BLaER1 (cell line): Measurements from ENCODE around the gene CALML6.

Experiments
- H3K27ac ChIP-seq: shearing (Covaris generic); formaldehyde crosslinking; 2 replicates; pipeline ENCODE4 v1.8.1; 2022
- H3K27me3 ChIP-seq: shearing (Covaris generic); formaldehyde crosslinking; 2 replicates; pipeline ENCODE4 v1.8.1; 2022
- H3K36me3 ChIP-seq: shearing (Covaris generic); formaldehyde crosslinking; 2 replicates; pipeline ENCODE4 v1.8.1; 2022
- H3K4me1 ChIP-seq: shearing (Covaris generic); formaldehyde crosslinking; 2 replicates; pipeline ENCODE4 v1.8.1; 2022
- H3K4me2 ChIP-seq: shearing (Covaris generic); formaldehyde crosslinking; 2 replicates; pipeline ENCODE4 v1.8.1; 2022
- H3K4me3 ChIP-seq: shearing (Covaris generic); formaldehyde crosslinking; 2 replicates; pipeline ENCODE4 v1.8.1; 2022
- H3K9ac ChIP-seq: shearing (Covaris generic); formaldehyde crosslinking; 2 replicates; pipeline ENCODE4 v1.8.1; 2022
- H3K9me3 ChIP-seq: shearing (Covaris generic); formaldehyde crosslinking; 2 replicates; pipeline ENCODE4 v1.8.1; 2022
- H4K20me1 ChIP-seq: shearing (Covaris generic); formaldehyde crosslinking; 2 replicates; pipeline ENCODE4 v1.8.1; 2022
- Cebpa-rat ChIP-seq: shearing (Covaris generic); IDR thresholded peaks from 2 replicates; pipeline ENCODE4 v1.8.1; 2022

Gene CALML6

GRCh38 chr1:1950940-1951339 is 35.9 kb downstream of the CALML6 start:
- Histone ChIP-seq H3K4me3 (no peak overlapping the region), H3K36me3 (no peaks in the 10 kb centered on the region), H4K20me1 (no peaks in the 10 kb centered on the region), H3K4me1 (peaks cover 35% of the 10 kb centered on the region), H3K9me3 (peaks cover 25% of the 10 kb centered on the region), H3K4me2 (no peak overlapping the region), H3K27me3 (no peaks in the 10 kb centered on the region), H3K27ac (no peak overlapping the region), H3K9ac (no peak overlapping the region)
- no peak for TF ChIP-seq Cebpa-rat

GRCh38 chr1:1954015-1954414 is 39.0 kb downstream of the CALML6 start:
- Histone ChIP-seq H4K20me1 (no peaks in the 10 kb centered on the region), H3K27me3 (no peaks in the 10 kb centered on the region), H3K9ac (no peak overlapping the region), H3K9me3 (peaks cover 25% of the 10 kb centered on the region), H3K4me1 (peaks cover 28% of the 10 kb centered on the region), H3K4me3 (no peak overlapping the region), H3K36me3 (no peaks in the 10 kb centered on the region), H3K4me2 (no peak overlapping the region), H3K27ac (no peak overlapping the region)
- TF ChIP-seq Cebpa-rat, result no peak

GRCh38 chr1:1954831-1955441 is 39.9 kb downstream of the CALML6 start:
- no peak for TF ChIP-seq Cebpa-rat
- Histone ChIP-seq H3K27ac (no peak overlapping the region), H3K9me3 (peaks cover 22% of the 10 kb centered on the region), H3K4me2 (no peak overlapping the region; the same call in 1 of the 2 replicates), H3K27me3 (no peaks in the 10 kb centered on the region), H3K4me3 (no peak overlapping the region), H3K4me1 (peaks cover 35% of the 10 kb centered on the region), H4K20me1 (no peaks in the 10 kb centered on the region), H3K9ac (no peak overlapping the region), H3K36me3 (no peaks in the 10 kb centered on the region)

- no peak overlapping the region for H3K9ac ChIP-seq
- no peak overlapping the region for H3K4me2 ChIP-seq
- H3K9me3 ChIP-seq, result peaks cover 14% of the 10 kb centered on the region
- no peaks in the 10 kb centered on the region for H3K27me3 ChIP-seq
- no peaks in the 10 kb centered on the region for H4K20me1 ChIP-seq
- H3K27ac ChIP-seq, result no peak overlapping the region
- H3K4me3 ChIP-seq, result no peak overlapping the region
- TF ChIP-seq Cebpa-rat, result no peak
- no peaks in the 10 kb centered on the region for H3K36me3 ChIP-seq
- peaks cover 42% of the 10 kb centered on the region for H3K4me1 ChIP-seq
Measured at GRCh38 chr1:1955621-1956094, 40.6 kb downstream of the CALML6 start.

GRCh38 chr1:1956101-1956500 is 41.0 kb downstream of the CALML6 start:
- H3K4me2 ChIP-seq, result no peak overlapping the region
- H3K4me1 ChIP-seq, result peaks cover 46% of the 10 kb centered on the region
- H3K36me3 ChIP-seq, result no peaks in the 10 kb centered on the region
- H3K27me3 ChIP-seq, result no peaks in the 10 kb centered on the region
- no peaks in the 10 kb centered on the region for H4K20me1 ChIP-seq
- H3K4me3 ChIP-seq, result no peak overlapping the region
- peaks cover 10% of the 10 kb centered on the region for H3K9me3 ChIP-seq
- no peak overlapping the region for H3K9ac ChIP-seq
- H3K27ac ChIP-seq, result no peak overlapping the region
- no peak for TF ChIP-seq Cebpa-rat

- H3K4me2 ChIP-seq, result peak overlapping the region; percentile 24; the same call in 1 of the 2 replicates
- TF ChIP-seq Cebpa-rat, result no peak
- no peaks in the 10 kb centered on the region for H4K20me1 ChIP-seq
- peaks cover 2% of the 10 kb centered on the region for H3K9me3 ChIP-seq
- H3K27ac ChIP-seq, result no peak overlapping the region
- no peaks in the 10 kb centered on the region for H3K36me3 ChIP-seq
- no peak overlapping the region for H3K4me3 ChIP-seq
- H3K4me1 ChIP-seq, result peaks cover 54% of the 10 kb centered on the region
- H3K27me3 ChIP-seq, result no peaks in the 10 kb centered on the region
- H3K9ac ChIP-seq, result no peak overlapping the region
Measured at GRCh38 chr1:1956586-1957532, 41.8 kb downstream of the CALML6 start.

- H3K9ac ChIP-seq, result no peak overlapping the region
- H3K4me1 ChIP-seq, result peaks cover 61% of the 10 kb centered on the region
- no peaks in the 10 kb centered on the region for H3K36me3 ChIP-seq
- H4K20me1 ChIP-seq, result no peaks in the 10 kb centered on the region
- H3K9me3 ChIP-seq, result no peaks in the 10 kb centered on the region
- H3K27ac ChIP-seq, result no peak overlapping the region
- no peak overlapping the region for H3K4me3 ChIP-seq
- H3K4me2 ChIP-seq, result peak overlapping the region; percentile 24; the same call in 1 of the 2 replicates
- no peaks in the 10 kb centered on the region for H3K27me3 ChIP-seq
- TF ChIP-seq Cebpa-rat, result no peak
Measured at GRCh38 chr1:1957533-1957961, 42.5 kb downstream of the CALML6 start.

GRCh38 chr1:1958071-1958541 is 43.0 kb downstream of the CALML6 start:
- no peak overlapping the region for H3K27ac ChIP-seq
- H3K9me3 ChIP-seq, result no peaks in the 10 kb centered on the region
- no peaks in the 10 kb centered on the region for H4K20me1 ChIP-seq
- H3K4me3 ChIP-seq, result no peak overlapping the region
- H3K36me3 ChIP-seq, result no peaks in the 10 kb centered on the region
- no peaks in the 10 kb centered on the region for H3K27me3 ChIP-seq
- no peak for TF ChIP-seq Cebpa-rat
- H3K4me2 ChIP-seq, result peak overlapping the region; percentile 24
- H3K4me1 ChIP-seq, result peaks cover 63% of the 10 kb centered on the region
- H3K9ac ChIP-seq, result no peak overlapping the region

- Histone ChIP-seq H3K9ac (no peak overlapping the region), H3K4me1 (peaks cover 63% of the 10 kb centered on the region), H3K9me3 (no peaks in the 10 kb centered on the region), H4K20me1 (no peaks in the 10 kb centered on the region), H3K27ac (no peak overlapping the region), H3K4me3 (no peak overlapping the region), H3K4me2 (peak overlapping the region; percentile 82), H3K27me3 (no peaks in the 10 kb centered on the region), H3K36me3 (no peaks in the 10 kb centered on the region)
- TF ChIP-seq Cebpa-rat, result no peak
Measured at GRCh38 chr1:1959459-1959839, 44.4 kb downstream of the CALML6 start.
